Right cardiac atrium (tissue), 5 donors: ENCODE data around the gene SLC10A3. TPM values are rescaled to one million over a fixed set of nuclear protein-coding genes. Genes with fewer than 3 reads are reported as not detected.

ENCODE experiments used
- ATAC-seq, 2 donors: fragments of 200-7000 bp; cut with Tn5 transposase; one replicate each; pipeline versions ENCODE4 v1.8.0 to v1.9.1; 2020; ENCODE audit warnings: moderate library complexity in 2 of 2, mild to moderate bottlenecking in 1 of 2
- DNase-seq, 3 donors: peaks; one replicate each; pipeline ENCODE4 v3.0.0-alpha.2; 2020
- H3K27ac ChIP-seq: one replicate; pipeline ENCODE4 v1.5.1; 2013; ENCODE audit warnings: mild to moderate bottlenecking, low read length, control low read depth, moderate library complexity
- H3K27me3 ChIP-seq: one replicate; pipeline ENCODE4 v1.6.1; 2013; ENCODE audit not compliant: control insufficient read depth, insufficient read depth
- H3K4me1 ChIP-seq: one replicate; pipeline ENCODE4 v1.6.1; 2013; ENCODE audit warnings: low read length; ENCODE audit not compliant: control insufficient read depth, insufficient read depth
- H3K4me3 ChIP-seq: one replicate; pipeline ENCODE4 v1.5.1; 2013; ENCODE audit warnings: low read length, control low read depth
- H3K9me3 ChIP-seq: one replicate; pipeline ENCODE4 v1.6.1; 2013; ENCODE audit warnings: low read length; ENCODE audit not compliant: control insufficient read depth
- WGBS: extraction: QIAGEN DNeasy Blood & Tissue Kit; methylation state at CpG from one replicate; pipeline ENCODE4 v1.1.7; 2013; 5-methylcytosine and 5-hydroxymethylcytosine counted together
- intact Hi-C, 4 donors: fragments of 100-400 bp; cut with DNase I; formaldehyde crosslinking; loops; one replicate each; pipeline versions ENCODE4 v1.11.0 to v1.14.0; 2022 to 2023
- polyA plus RNA-seq: library from polyadenylated mRNA; stranded (reverse); fragments of 200-250 nt; gene quantifications from one replicate; pipeline ENCODE4 v1.2.3, GENCODE V29; 2013
- total RNA-seq, 4 donors: library from RNA; stranded (reverse); fragmentation: NEBNext Ultra II Directional; extraction: Animal tissue kit (Norgen Biotek cat#: 25700); gene quantifications; one replicate each; pipeline ENCODE4 v1.2.1, GENCODE V29; 2021
- donor health status: healthy with polysubstance abuse.
- donor health status: DM: no; HTN: yes; CAD: no.
- donor health status: DM: no; HTN: no; CAD: no.
- donor health status: DM: no; HTN: yes; CAD: no; lungs with severe emphysema.
- donor health status: DM: yes; HTN: yes; CAD: no.

SLC10A3 gene
- total and polyA plus RNA-seq, 5 donors: 14.4 to 18.9 (median 16.4) TPM

DNA sequence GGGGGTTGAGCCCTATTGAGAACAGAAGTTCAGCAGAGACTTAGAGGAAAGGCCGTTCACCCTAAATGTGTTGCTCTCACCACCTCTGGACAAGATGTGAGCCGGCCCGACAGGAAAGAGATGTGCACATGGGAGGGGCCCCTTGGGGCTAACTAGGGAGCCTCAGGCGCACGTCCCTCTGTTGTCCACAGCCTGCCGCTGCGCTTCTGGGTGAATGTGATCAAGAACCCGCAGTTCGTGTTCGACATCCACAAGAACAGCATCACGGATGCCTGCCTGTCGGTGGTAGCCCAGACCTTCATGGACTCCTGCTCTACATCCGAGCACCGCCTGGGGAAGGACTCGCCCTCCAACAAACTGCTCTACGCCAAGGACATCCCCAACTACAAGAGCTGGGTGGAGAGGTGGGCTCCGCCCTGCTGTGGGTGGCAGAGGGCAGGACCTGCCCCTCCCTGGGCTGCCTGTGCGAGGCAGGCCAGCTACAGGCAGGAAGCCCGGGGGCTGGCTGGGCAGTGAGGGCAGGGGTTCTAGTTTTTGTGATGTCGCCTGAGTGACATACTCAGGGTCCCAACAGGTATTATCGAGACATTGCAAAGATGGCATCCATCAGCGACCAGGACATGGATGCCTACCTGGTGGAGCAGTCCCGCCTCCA, 19.4 kb downstream of the SLC10A3 start:
- 91% methylated on average over 22 of the region's 23 CpGs for WGBS
- Histone ChIP-seq H3K9me3 (no peaks in the 10 kb centered on the region), H3K4me3 (no peak overlapping the region), H3K27me3 (no peaks in the 10 kb centered on the region), H3K4me1 (no peaks in the 10 kb centered on the region), H3K27ac (no peak overlapping the region)
- ATAC-seq (no peak), DNase-seq (no peak)
- intact Hi-C loops: no loop called here

DNA sequence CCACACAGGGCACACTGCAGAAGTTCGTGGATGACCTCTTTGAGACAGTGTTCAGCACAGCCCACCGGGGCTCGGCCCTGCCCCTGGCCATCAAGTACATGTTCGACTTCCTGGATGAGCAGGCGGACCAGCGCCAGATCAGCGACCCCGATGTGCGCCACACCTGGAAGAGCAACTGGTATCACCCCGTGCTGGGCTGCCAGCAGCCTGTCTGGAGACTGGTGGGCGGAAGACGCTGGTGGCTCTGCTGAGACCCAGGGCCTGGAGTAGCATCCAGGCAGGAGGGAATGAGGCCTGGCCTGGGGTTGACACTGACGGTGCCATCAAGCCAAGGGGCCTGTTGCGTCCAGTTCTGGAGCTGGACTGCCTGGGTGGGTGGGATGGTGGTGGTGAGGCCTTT, 20.0 kb downstream of the SLC10A3 start:
- Histone ChIP-seq H3K27me3 (no peaks in the 10 kb centered on the region), H3K4me3 (no peak overlapping the region), H3K9me3 (no peaks in the 10 kb centered on the region), H3K27ac (no peak overlapping the region), H3K4me1 (no peaks in the 10 kb centered on the region)
- 87% methylated on average over 14 of the region's 14 CpGs for WGBS
- no peak for ATAC-seq
- intact Hi-C loops: no loop called here
- peak in 1 of 3 donors; percentile 20 for DNase-seq

- DNase-seq (peak in 1 of 3 donors; percentile 50), ATAC-seq (no peak)
- intact Hi-C loops: no loop called here
- Histone ChIP-seq H3K4me3 (no peak overlapping the region), H3K4me1 (no peaks in the 10 kb centered on the region), H3K27me3 (no peaks in the 10 kb centered on the region), H3K27ac (no peak overlapping the region), H3K9me3 (no peaks in the 10 kb centered on the region)
- WGBS: 92% methylated on average over 18 of the region's 18 CpGs
Measured at GRCh38 chrX:154469880-154470279, 20.5 kb downstream of the SLC10A3 start.

- no peaks in the 10 kb centered on the region for H3K4me1 ChIP-seq
- ATAC-seq (no peak), DNase-seq (peak in 1 of 3 donors; percentile 51)
- H3K9me3 ChIP-seq: no peaks in the 10 kb centered on the region
- H3K27ac ChIP-seq: no peak overlapping the region
- 84% methylated on average over 9 of the region's 9 CpGs for WGBS
- intact Hi-C loops: no loop called here
- no peak overlapping the region for H3K4me3 ChIP-seq
- no peaks in the 10 kb centered on the region for H3K27me3 ChIP-seq
Measured at GRCh38 chrX:154469114-154469513, 21.3 kb downstream of the SLC10A3 start.

DNA sequence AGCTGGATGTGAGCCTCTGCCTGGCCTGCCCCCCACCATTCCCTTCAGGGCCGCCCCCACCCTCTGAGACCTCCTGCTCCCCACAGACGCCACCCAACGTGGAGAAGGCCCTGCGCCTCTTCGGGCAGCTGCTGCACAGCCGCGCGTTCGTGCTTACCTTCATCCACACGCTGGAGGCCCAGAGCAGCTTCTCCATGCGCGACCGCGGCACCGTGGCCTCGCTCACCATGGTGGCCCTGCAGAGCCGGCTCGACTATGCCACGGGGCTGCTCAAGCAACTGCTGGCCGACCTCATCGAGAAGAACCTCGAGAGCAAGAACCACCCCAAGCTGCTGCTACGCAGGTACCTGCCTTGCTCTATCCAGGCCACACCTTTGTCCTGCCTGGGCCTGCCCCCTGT, 22.2 kb downstream of the SLC10A3 start:
- no peak for ATAC-seq
- peak in 1 of 3 donors; percentile 37 for DNase-seq
- intact Hi-C loops: no loop called here
- no peaks in the 10 kb centered on the region for H3K27me3 ChIP-seq
- no peak overlapping the region for H3K27ac ChIP-seq
- 96% methylated on average over 23 of the region's 23 CpGs for WGBS
- H3K4me1 ChIP-seq: no peaks in the 10 kb centered on the region
- no peak overlapping the region for H3K4me3 ChIP-seq
- H3K9me3 ChIP-seq: no peaks in the 10 kb centered on the region

DNA sequence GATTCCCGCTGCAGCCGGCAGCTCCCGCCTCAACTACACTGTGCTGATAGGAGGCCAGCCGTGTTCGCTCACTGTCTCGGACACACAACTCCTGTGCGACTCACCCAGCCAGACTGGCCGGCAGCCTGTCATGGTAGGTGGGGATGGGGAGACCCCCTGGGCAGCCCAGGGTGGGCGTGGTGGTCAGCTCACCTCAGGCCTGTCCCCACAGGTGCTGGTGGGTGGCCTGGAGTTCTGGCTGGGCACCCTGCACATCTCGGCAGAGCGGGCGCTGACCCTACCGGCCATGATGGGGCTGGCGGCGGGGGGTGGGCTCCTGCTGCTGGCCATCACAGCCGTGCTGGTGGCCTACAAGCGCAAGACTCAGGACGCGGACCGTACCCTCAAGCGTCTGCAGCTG, 22.9 kb downstream of the SLC10A3 start:
- no peak overlapping the region for H3K4me3 ChIP-seq
- intact Hi-C loops: no loop called here
- H3K4me1 ChIP-seq: no peaks in the 10 kb centered on the region
- H3K27me3 ChIP-seq: no peaks in the 10 kb centered on the region
- no peak overlapping the region for H3K27ac ChIP-seq
- 96% methylated on average over 21 of the region's 21 CpGs for WGBS
- DNase-seq: peak in 2 of 3 donors; percentile 3 to 52
- no peak for ATAC-seq
- no peaks in the 10 kb centered on the region for H3K9me3 ChIP-seq

DNA sequence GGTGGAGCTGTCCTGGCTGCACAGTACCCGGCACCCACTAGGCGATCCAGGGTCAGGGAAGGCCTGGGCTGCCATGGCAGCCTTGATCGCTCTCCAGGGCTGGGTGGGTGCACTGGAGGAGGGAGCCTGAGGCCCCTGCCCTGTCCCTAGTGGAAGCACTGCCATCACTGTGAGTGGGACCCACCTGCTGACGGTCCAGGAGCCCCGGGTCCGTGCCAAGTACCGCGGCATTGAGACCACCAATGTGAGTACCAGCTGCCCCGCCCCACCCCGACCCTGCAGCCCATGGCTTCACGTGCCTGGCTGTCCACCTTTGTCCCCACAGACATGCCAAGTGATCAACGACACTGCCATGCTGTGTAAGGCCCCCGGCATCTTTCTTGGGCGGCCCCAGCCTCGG, 23.5 kb downstream of the SLC10A3 start:
- H3K27ac ChIP-seq: no peak overlapping the region
- intact Hi-C loops: no loop called here
- no peak overlapping the region for H3K4me3 ChIP-seq
- 95% methylated on average over 15 of the region's 15 CpGs for WGBS
- DNase-seq (peak in 1 of 3 donors; percentile 31), ATAC-seq (no peak)
- H3K4me1 ChIP-seq: no peaks in the 10 kb centered on the region
- H3K27me3 ChIP-seq: no peaks in the 10 kb centered on the region
- no peaks in the 10 kb centered on the region for H3K9me3 ChIP-seq

GRCh38 chrX:154466036-154466435, 24.4 kb downstream of the SLC10A3 start:
- no peak overlapping the region for H3K27ac ChIP-seq
- no peak overlapping the region for H3K4me3 ChIP-seq
- no peaks in the 10 kb centered on the region for H3K27me3 ChIP-seq
- 90% methylated on average over 30 of the region's 32 CpGs for WGBS
- H3K4me1 ChIP-seq: no peaks in the 10 kb centered on the region
- H3K9me3 ChIP-seq: no peaks in the 10 kb centered on the region
- ATAC-seq (no peak), DNase-seq (peak in 1 of 3 donors; percentile 41)
- intact Hi-C loops: no loop called here

DNA sequence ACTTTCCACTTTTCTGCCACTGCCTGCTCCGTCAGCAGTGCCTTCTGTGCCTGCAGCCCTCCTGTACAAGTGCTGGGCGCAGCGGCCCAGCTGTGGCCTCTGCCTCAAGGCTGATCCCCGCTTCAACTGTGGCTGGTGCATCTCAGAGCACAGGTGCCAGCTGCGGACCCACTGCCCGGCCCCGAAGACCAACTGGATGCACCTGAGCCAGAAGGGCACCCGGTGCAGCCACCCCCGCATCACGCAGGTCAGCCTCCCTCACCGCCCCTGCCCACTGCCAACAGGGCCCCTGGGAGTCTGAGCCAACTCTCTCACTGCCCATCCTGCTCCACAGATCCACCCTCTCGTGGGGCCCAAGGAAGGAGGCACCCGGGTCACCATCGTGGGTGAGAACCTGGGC, 24.8 kb downstream of the SLC10A3 start:
- H3K27me3 ChIP-seq: no peaks in the 10 kb centered on the region
- no peak overlapping the region for H3K27ac ChIP-seq
- intact Hi-C loops: no loop called here
- 94% methylated on average over 14 of the region's 14 CpGs for WGBS
- H3K4me1 ChIP-seq: no peaks in the 10 kb centered on the region
- peak in 2 of 3 donors; percentile 24 to 26 for DNase-seq
- no peak overlapping the region for H3K4me3 ChIP-seq
- no peaks in the 10 kb centered on the region for H3K9me3 ChIP-seq
- ATAC-seq: no peak

- ATAC-seq (no peak), DNase-seq (peak in 1 of 3 donors; percentile 56)
- Histone ChIP-seq H3K4me3 (no peak overlapping the region), H3K4me1 (peaks cover 3% of the 10 kb centered on the region), H3K27me3 (no peaks in the 10 kb centered on the region), H3K9me3 (no peaks in the 10 kb centered on the region), H3K27ac (no peak overlapping the region)
- intact Hi-C loops: no loop called here
- WGBS: 91% methylated on average over 28 of the region's 28 CpGs
Measured at GRCh38 chrX:154464806-154465365, 25.5 kb downstream of the SLC10A3 start.

GRCh38 chrX:154463611-154464220, 26.7 kb downstream of the SLC10A3 start:
- intact Hi-C loops: no loop called here
- no peaks in the 10 kb centered on the region for H3K27me3 ChIP-seq
- WGBS: 88% methylated on average over 36 of the region's 36 CpGs
- no peak overlapping the region for H3K27ac ChIP-seq
- ATAC-seq (no peak), DNase-seq (peak in 2 of 3 donors; percentile 8 to 61)
- H3K9me3 ChIP-seq: no peaks in the 10 kb centered on the region
- no peak overlapping the region for H3K4me3 ChIP-seq
- H3K4me1 ChIP-seq: peaks cover 5% of the 10 kb centered on the region
